GM23338 (cell line): Measurements from ENCODE around the gene WDR20. TPM values are rescaled to one million over a fixed set of nuclear protein-coding genes. Genes with fewer than 3 reads are reported as not detected.

Source experiments
- CREB1 ChIP-seq: fragments of 250-450 bp; sonication (Bioruptor Pico); IDR thresholded peaks from 2 replicates; pipeline ENCODE4 v1.5.0; 2020; ENCODE audit warnings: low read depth, mild to moderate bottlenecking, moderate library complexity
- EZH2 ChIP-seq: fragments of 200-600 bp; sonication (generic); IDR thresholded peaks from one replicate; pipeline ENCODE4 v1.8.0; 2017; ENCODE audit warnings: antibody characterized with exemption, mild to moderate bottlenecking, low read depth; ENCODE audit not compliant: unreplicated experiment
- EZH2phosphoT487 ChIP-seq: fragments of 200-600 bp; sonication (generic); IDR thresholded peaks from one replicate; pipeline ENCODE4 v1.8.1; 2018; ENCODE audit warnings: antibody characterized with exemption; ENCODE audit not compliant: unreplicated experiment
- JUNB ChIP-seq: IDR thresholded peaks from one replicate; pipeline ENCODE4 v1.6.1; 2016; ENCODE audit warnings: antibody characterized with exemption; ENCODE audit not compliant: unreplicated experiment
- NANOG ChIP-seq: IDR thresholded peaks from 2 replicates; pipeline ENCODE4 v1.6.1; 2016; ENCODE audit warnings: antibody characterized with exemption, borderline replicate concordance
- POLR2AphosphoS5 ChIP-seq: IDR thresholded peaks from 2 replicates; pipeline ENCODE4 v1.6.1; 2016; ENCODE audit warnings: antibody characterized with exemption, low read depth
- STAT1 ChIP-seq: IDR thresholded peaks from one replicate; pipeline ENCODE4 v1.6.1; 2016; ENCODE audit warnings: antibody characterized with exemption; ENCODE audit not compliant: unreplicated experiment
- ZNF114 ChIP-seq: fragments of 250-450 bp; sonication (Bioruptor Pico); IDR thresholded peaks from 2 replicates; pipeline ENCODE4 v1.5.0; 2020; ENCODE audit warnings: mild to moderate bottlenecking, moderate library complexity
- ZNF331 ChIP-seq: fragments of 250-450 bp; sonication (Bioruptor Pico); IDR thresholded peaks from 2 replicates; pipeline ENCODE4 v1.5.0; 2020; ENCODE audit warnings: low read depth, mild to moderate bottlenecking, moderate library complexity
- polyA plus RNA-seq: library from polyadenylated mRNA; unstranded; fragments of >200 nt; fragmentation: Nextera tagmentation; extraction: Ambion mirVana; gene quantifications from 2 replicates; pipeline ENCODE4 v1.2.1, GENCODE V29; 2016
- total RNA-seq: library from RNA; depleted of rRNA; stranded (reverse); fragments of >200 nt; shearing (Covaris generic); gene quantifications from 2 replicates; pipeline ENCODE4 v1.2.3, GENCODE V29; 2014
- TF ChIP-seq, protein P1 (sequence below): fragments of 250-450 bp; sonication (Bioruptor Pico); IDR thresholded peaks from 2 replicates; pipeline ENCODE4 v1.5.0; 2020; ENCODE audit warnings: mild to moderate bottlenecking, moderate library complexity
- TF ChIP-seq, protein P2 (sequence below), 2 experiments: fragments of 200-600 bp in 1 of 2; sonication (generic) in 1 of 2; conservative IDR thresholded peaks; 2 replicates each; pipeline versions ENCODE4 v1.5.1 to v1.6.1; 2016 to 2017; ENCODE audit warnings: antibody characterized with exemption in 2 of 2, low read depth in 2 of 2, mild to moderate bottlenecking in 2 of 2, moderate library complexity in 1 of 2
- TF ChIP-seq, protein P3 (sequence below): IDR thresholded peaks from 2 replicates; pipeline ENCODE4 v1.6.1; 2016; ENCODE audit warnings: antibody characterized with exemption

WDR20 gene
- total and polyA plus RNA-seq, 2 experiments from 2014 or later, result 17.9 to 21.0 TPM

DNA sequence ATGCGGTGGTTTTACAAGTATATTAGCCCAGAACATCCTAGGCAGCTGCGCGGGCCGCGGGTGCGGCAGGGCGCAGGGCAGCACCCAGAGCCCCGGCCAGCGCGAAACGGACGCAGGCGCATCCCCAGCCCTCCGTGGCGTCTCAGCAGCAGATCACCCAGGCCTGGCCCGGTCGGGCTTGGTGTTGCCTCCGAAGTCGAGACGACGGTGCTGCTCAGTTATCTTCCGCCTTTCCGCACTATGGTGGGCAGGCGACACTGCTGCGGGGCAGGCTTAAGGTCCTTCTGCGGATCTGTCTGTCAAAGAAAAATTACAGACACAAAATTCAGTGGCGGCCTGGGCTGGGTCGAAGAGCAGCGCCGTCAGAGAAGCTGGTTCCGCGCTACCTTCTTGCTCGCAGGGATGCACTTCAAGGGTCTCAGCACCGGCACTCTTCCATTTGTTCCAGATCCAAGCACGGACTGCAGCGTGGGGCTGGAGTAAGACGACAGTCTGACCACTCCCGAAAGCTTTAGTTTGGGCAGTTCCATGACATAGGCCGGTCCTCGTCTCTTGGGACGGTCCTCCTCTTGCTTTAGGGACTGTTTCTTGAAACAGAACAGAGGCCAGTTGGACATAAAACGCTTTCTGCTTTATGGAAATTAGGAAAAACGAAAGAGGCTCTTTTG is 89.5 kb downstream of the WDR20 start (continued):
- TF ChIP-seq, protein P1, sequence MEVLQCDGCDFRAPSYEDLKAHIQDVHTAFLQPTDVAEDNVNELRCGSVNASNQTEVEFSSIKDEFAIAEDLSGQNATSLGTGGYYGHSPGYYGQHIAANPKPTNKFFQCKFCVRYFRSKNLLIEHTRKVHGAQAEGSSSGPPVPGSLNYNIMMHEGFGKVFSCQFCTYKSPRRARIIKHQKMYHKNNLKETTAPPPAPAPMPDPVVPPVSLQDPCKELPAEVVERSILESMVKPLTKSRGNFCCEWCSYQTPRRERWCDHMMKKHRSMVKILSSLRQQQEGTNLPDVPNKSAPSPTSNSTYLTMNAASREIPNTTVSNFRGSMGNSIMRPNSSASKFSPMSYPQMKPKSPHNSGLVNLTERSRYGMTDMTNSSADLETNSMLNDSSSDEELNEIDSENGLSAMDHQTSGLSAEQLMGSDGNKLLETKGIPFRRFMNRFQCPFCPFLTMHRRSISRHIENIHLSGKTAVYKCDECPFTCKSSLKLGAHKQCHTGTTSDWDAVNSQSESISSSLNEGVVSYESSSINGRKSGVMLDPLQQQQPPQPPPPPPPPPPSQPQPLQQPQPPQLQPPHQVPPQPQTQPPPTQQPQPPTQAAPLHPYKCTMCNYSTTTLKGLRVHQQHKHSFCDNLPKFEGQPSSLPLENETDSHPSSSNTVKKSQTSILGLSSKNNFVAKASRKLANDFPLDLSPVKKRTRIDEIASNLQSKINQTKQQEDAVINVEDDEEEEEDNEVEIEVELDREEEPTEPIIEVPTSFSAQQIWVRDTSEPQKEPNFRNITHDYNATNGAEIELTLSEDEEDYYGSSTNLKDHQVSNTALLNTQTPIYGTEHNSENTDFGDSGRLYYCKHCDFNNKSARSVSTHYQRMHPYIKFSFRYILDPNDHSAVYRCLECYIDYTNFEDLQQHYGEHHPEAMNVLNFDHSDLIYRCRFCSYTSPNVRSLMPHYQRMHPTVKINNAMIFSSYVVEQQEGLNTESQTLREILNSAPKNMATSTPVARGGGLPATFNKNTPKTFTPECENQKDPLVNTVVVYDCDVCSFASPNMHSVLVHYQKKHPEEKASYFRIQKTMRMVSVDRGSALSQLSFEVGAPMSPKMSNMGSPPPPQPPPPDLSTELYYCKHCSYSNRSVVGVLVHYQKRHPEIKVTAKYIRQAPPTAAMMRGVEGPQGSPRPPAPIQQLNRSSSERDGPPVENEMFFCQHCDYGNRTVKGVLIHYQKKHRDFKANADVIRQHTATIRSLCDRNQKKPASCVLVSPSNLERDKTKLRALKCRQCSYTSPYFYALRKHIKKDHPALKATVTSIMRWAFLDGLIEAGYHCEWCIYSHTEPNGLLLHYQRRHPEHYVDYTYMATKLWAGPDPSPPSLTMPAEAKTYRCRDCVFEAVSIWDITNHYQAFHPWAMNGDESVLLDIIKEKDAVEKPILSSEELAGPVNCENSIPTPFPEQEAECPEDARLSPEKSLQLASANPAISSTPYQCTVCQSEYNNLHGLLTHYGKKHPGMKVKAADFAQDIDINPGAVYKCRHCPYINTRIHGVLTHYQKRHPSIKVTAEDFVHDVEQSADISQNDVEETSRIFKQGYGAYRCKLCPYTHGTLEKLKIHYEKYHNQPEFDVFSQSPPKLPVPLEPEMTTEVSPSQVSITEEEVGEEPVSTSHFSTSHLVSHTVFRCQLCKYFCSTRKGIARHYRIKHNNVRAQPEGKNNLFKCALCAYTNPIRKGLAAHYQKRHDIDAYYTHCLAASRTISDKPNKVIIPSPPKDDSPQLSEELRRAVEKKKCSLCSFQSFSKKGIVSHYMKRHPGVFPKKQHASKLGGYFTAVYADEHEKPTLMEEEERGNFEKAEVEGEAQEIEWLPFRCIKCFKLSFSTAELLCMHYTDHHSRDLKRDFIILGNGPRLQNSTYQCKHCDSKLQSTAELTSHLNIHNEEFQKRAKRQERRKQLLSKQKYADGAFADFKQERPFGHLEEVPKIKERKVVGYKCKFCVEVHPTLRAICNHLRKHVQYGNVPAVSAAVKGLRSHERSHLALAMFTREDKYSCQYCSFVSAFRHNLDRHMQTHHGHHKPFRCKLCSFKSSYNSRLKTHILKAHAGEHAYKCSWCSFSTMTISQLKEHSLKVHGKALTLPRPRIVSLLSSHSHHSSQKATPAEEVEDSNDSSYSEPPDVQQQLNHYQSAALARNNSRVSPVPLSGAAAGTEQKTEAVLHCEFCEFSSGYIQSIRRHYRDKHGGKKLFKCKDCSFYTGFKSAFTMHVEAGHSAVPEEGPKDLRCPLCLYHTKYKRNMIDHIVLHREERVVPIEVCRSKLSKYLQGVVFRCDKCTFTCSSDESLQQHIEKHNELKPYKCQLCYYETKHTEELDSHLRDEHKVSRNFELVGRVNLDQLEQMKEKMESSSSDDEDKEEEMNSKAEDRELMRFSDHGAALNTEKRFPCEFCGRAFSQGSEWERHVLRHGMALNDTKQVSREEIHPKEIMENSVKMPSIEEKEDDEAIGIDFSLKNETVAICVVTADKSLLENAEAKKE (CRISPR knock-in tag), result no peak
- TF ChIP-seq CREB1 (CRISPR knock-in tag) (no peak), ZNF331 (CRISPR knock-in tag) (no peak), EZH2 (no peak), STAT1 (no peak), NANOG (no peak), ZNF114 (CRISPR knock-in tag) (no peak), JUNB (no peak), POLR2AphosphoS5 (no peak), EZH2phosphoT487 (no peak)
- TF ChIP-seq, protein P2, sequence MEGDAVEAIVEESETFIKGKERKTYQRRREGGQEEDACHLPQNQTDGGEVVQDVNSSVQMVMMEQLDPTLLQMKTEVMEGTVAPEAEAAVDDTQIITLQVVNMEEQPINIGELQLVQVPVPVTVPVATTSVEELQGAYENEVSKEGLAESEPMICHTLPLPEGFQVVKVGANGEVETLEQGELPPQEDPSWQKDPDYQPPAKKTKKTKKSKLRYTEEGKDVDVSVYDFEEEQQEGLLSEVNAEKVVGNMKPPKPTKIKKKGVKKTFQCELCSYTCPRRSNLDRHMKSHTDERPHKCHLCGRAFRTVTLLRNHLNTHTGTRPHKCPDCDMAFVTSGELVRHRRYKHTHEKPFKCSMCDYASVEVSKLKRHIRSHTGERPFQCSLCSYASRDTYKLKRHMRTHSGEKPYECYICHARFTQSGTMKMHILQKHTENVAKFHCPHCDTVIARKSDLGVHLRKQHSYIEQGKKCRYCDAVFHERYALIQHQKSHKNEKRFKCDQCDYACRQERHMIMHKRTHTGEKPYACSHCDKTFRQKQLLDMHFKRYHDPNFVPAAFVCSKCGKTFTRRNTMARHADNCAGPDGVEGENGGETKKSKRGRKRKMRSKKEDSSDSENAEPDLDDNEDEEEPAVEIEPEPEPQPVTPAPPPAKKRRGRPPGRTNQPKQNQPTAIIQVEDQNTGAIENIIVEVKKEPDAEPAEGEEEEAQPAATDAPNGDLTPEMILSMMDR (conservative IDR thresholded peaks at IDR 0.05; ENCODE audit: low read depth in 2 of 2), result no peak
- TF ChIP-seq, protein P3, sequence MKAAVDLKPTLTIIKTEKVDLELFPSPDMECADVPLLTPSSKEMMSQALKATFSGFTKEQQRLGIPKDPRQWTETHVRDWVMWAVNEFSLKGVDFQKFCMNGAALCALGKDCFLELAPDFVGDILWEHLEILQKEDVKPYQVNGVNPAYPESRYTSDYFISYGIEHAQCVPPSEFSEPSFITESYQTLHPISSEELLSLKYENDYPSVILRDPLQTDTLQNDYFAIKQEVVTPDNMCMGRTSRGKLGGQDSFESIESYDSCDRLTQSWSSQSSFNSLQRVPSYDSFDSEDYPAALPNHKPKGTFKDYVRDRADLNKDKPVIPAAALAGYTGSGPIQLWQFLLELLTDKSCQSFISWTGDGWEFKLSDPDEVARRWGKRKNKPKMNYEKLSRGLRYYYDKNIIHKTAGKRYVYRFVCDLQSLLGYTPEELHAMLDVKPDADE, result no peak
